VCaP (cell line): ENCODE results near the gene PLIN4.

Experiments
- H3K27ac ChIP-seq: fragments of 450-650 bp; 2 replicates; pipeline ENCODE4 v1.5.1; 2017
- TF ChIP-seq, protein P1 (sequence below): fragments of 450-650 bp; conservative IDR thresholded peaks from 2 replicates; pipeline ENCODE4 v1.5.1; 2017; ENCODE audit warnings: mild to moderate bottlenecking, moderate library complexity

The PLIN4 gene

GRCh38 chr19:4525563-4526002 is 7.3 kb upstream of the PLIN4 start:
- TF ChIP-seq, protein P1, sequence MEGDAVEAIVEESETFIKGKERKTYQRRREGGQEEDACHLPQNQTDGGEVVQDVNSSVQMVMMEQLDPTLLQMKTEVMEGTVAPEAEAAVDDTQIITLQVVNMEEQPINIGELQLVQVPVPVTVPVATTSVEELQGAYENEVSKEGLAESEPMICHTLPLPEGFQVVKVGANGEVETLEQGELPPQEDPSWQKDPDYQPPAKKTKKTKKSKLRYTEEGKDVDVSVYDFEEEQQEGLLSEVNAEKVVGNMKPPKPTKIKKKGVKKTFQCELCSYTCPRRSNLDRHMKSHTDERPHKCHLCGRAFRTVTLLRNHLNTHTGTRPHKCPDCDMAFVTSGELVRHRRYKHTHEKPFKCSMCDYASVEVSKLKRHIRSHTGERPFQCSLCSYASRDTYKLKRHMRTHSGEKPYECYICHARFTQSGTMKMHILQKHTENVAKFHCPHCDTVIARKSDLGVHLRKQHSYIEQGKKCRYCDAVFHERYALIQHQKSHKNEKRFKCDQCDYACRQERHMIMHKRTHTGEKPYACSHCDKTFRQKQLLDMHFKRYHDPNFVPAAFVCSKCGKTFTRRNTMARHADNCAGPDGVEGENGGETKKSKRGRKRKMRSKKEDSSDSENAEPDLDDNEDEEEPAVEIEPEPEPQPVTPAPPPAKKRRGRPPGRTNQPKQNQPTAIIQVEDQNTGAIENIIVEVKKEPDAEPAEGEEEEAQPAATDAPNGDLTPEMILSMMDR, result no peak
- no peak overlapping the region for H3K27ac ChIP-seq

DNA sequence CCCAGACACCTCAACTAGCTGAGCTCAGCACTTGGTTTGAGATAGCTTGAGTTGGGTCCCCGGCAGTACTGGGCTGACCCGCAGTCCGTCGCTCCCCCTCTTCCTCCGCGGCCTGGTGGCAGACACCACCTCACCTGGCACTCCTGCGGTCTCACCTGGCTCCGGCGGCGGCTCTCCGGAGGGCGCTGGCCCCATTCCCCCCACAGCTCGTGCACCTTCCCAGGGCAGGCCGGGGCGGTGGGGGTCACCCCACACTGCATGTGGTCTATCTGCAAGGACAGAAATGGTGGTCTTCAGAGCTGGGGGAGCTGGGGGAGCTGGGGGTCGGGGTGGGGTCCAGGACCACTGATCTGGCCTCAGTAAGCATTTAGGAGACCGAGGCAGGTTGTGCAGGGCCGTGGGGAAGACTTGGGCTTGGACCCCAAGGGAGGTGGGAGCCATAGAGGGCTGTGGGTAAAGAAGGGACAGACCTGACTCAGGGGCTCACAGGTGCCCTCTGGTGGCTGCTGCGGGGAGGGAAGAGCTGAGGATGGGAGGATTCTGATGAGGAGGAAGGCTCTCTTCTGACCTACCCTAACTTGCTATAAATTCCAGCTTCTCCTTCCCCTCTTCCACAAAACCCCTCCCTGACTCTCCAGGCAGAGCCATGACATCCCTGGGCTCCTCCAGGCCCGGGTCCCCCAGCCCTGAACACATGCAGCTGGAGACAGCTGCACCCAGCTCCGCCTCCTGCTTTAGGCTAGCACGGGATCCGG is 6.7 kb upstream of the PLIN4 start:
- no peak overlapping the region for H3K27ac ChIP-seq
- TF ChIP-seq, protein P1, result peak; percentile 74

- no peak overlapping the region for H3K27ac ChIP-seq
- TF ChIP-seq, protein P1, result peak; percentile 66
Observed at GRCh38 chr19:4523306-4524110, 5.2 kb upstream of the PLIN4 start.

- no peak overlapping the region for H3K27ac ChIP-seq
- TF ChIP-seq, protein P1, result no peak
Observed at GRCh38 chr19:4522291-4523002, 4.2 kb upstream of the PLIN4 start.

GRCh38 chr19:4521888-4522242 is 3.6 kb upstream of the PLIN4 start:
- TF ChIP-seq, protein P1, result no peak
- H3K27ac ChIP-seq, result no peak overlapping the region

DNA sequence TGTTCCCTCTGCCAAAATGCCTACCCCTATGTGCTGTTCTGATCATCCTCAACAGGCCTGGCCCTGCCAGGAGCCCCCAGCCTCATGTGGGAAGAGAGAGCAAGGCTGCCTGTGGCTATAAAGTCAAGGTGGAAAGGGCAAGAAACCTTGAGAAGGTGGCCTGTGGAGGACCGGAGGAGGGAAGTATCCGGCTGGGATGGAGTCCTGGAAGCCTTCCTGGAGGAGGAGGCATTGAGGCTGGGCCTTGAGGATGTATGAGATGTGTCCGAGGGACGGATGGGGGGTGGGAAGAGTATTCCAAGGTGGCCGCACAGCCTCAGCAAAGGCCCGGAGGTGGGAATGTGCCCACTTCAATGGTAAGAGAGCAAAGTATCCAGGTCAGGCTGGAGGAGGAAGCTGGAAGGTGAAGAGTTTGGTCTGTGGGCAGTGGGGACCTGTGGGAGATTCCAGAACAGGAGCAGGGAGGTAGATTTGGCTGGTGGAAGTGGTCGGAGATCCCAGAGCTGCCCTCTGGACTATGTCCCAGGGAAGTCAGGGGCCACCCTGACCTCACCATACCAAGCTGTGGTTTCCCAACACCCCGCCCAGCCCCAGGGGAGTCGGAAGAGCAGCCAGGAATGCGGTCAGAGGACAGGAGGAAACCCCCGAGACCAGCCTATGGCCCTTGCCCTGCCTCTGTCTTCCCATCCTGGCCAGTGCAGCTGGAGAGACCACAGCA is 3.0 kb upstream of the PLIN4 start:
- no peak overlapping the region for H3K27ac ChIP-seq
- TF ChIP-seq, protein P1, result no peak
